ENCODE measurements around the gene GOLGA6L25.
"Not testable (repeated sequence)": the region's sequence is repeated elsewhere in the genome, so short reads cannot be mapped to it uniquely, and the experiment has no call there.

DNA sequence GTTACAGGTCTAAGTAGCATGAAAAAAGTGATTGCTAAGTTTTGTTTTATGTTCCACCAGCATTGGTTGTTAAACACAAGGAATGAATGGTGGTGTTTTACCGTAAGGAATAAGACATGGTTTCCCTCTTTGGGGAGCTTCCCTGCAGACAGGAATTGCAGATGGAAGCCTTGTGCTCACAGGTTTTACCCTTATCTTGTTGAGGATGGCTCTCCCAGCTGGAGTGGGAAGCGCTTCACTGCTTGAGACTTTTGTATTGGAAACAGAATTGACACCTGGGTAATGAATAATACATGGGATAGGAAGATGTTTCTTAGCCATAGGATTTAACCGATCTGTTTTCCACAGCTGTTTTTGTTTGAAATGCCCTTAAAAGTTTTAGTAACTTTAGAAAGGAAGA is 39.0 kb downstream of the GOLGA6L25 start:
- not testable (repeated sequence) for TF ChIP-seq CTCF (conservative IDR thresholded peaks at IDR 0.05 in 1 of 2, IDR thresholded peaks at IDR 0.05 in 1 of 2; ENCODE audit: extremely low read depth in 1 of 2, insufficient read depth in 1 of 2, low read depth in 1 of 2, low read length in 2 of 2); EZH2 (IDR thresholded peaks at IDR 0.05; ENCODE audit: borderline replicate concordance, low read length)
